SK-N-MC (cell line): ENCODE data around the gene NCDN.

Experiments
- EZH2 ChIP-seq: fragments of 200-600 bp; sonication (generic); IDR thresholded peaks from one replicate; pipeline ENCODE4 v1.6.1; 2017; ENCODE audit warnings: antibody characterized with exemption
- POLR2AphosphoS5 ChIP-seq: IDR thresholded peaks from 2 replicates; pipeline ENCODE4 v1.6.1; 2012; ENCODE audit warnings: mild to moderate bottlenecking, low read depth, low read length, borderline replicate concordance

DNA sequence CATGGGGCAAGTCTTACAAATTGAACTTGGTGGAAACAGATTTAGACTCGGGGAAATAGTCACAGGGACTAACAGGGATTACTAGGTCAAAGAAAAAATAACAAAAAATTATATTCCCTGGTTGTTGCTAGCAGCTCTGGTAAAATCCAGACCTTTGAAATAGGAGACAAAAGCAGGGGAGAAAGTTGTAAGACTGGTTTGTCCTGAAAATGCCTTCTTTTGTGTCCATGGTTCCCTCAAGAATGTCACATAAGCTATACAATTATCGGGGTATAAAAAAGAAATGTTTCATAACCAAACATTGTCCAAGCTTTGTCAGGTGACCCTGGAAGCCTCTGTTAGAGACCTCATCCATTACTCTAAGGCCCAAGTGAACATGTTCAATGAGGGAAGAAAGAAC lies 33.5 kb upstream of the NCDN start:
- TF ChIP-seq EZH2 (no peak), POLR2AphosphoS5 (no peak)
